OCI-M2 (cell line): ENCODE results near the gene MAP3K1.
"Not testable (repeated sequence)": the region's sequence is repeated elsewhere in the genome, so short reads cannot be mapped to it uniquely, and the experiment has no call there.

Experiments
- DNase-seq: peaks from one replicate; lab custom pipeline; 2025; ENCODE audit not compliant: unreplicated experiment; lab: John Stamatoyannopoulos, UW

MAP3K1 gene

DNA sequence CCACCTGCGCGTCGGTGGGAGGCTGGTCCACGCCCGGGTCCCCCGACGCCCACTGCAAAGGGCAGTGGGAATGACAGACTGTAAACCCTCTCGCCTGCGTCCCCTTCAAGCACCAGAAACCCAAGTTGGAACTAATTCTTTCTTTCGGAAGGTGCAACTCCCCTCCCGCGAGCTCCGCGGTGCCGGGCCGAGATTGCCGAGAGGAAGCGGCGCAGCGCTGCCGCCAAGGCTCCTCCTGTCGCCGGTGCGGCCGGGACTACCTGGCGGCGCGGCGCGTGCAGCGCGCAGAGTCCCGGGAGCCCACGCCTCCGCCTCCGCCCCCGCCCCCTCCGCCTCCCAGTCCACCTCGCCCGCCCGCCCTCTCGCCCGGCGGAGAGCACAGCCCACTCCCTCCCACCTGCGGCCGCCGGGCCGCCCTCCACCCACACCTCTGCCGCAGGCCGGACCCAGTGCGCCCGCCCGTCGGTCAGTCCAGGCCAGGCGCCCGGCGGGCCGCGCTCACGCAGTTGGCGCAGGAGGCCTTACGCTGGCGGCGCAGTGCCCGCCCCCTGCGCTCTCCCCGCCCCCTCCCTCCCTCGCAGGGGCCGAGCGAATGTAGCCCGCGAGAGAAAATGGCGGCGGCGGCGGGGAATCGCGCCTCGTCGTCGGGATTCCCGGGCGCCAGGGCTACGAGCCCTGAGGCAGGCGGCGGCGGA lies at the start of gene MAP3K1:
TSS of gene MAP3K1 (plus strand) at position 587 of the 695 bp plus-strand sequence. CDS start at position 612, 25 bp downstream.
- no peak for DNase-seq

- DNase-seq: no peak
These were observed 48.4 kb upstream of the MAP3K1 start for GRCh38 chr5:56766926-56767325.

DNA sequence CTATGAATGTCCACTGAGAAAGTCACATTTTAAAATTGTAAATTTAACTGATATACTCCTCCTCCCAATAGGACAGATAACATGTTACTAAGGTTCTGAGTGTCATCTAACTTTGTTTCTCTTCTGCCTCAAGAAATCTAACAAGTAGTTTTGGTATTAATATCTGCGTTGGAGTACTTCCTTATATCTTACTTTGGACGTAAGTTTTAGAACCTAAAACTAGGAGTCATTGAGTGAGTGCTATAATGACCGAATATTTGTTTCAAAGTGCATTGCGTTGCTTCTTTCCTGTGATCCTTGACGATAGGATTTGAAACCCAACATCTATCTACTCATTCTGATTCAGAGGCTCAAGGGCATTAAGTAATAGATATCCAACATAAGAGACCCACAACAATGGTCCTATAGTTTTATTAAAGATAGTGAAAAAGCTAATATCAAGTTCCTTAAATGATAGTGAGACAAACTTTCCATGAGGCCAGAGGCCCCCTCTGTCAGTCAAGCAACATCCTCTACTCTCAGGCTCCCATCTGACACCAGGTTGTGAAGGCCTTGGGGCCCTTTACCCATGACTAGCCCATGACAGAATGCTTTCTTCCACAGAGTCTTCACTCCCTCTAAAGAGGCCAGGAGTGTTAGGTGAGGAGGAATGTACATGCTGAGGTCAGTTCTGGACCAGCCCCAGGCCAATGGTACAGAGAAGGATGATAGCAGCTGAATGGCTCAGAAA lies 45.3 kb upstream of the MAP3K1 start:
- no peak for DNase-seq

DNA sequence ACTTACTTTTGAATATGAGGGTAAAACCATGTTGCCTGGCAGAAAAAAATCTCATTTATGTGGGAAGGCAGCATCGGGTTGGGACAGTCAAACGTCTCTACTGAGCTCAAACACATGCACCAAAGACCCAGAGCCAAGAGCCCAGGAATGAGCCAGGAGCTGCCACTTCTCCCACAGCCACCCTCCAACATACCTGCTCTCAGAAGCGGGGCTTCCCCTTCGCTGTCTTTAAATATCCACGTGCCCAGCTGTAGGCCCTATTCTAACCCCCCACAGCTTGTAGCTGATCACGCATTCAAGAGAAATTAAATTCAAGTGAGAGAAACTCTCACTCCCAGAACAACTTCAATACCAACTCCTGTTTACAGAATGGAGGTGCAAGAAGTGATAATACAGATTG lies 42.6 kb upstream of the MAP3K1 start:
- no peak for DNase-seq

- no peak for DNase-seq
These were observed 40.4 kb upstream of the MAP3K1 start for GRCh38 chr5:56774957-56775356.

- not testable (repeated sequence) for DNase-seq
These were observed 39.0 kb upstream of the MAP3K1 start for GRCh38 chr5:56776212-56776846.

GRCh38 chr5:56783261-56783660 lies 32.1 kb upstream of the MAP3K1 start:
- no peak for DNase-seq

GRCh38 chr5:56786346-56786745 lies 29.0 kb upstream of the MAP3K1 start:
- DNase-seq: no peak

DNA sequence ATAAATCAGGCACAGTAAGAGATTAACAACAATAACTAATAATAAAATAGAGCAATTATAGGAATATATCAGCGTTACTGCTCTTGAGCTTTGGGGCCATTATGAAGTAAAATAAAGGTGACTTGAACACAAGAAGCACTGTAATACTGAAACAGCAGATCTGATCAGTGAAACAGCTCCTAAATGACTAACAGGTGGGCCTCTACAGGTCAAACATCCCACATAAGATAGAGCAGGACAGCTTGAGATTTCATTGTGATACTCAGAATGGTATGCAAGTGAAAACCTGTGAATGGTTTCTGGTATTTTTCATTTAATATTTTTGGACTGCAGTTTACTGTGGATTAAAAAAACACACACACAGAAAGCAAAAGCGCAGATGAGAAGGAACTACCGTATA lies 24.0 kb upstream of the MAP3K1 start:
- DNase-seq: no peak

- no peak for DNase-seq
These were observed 16.8 kb upstream of the MAP3K1 start for GRCh38 chr5:56798521-56798920.

- DNase-seq: no peak
These were observed 15.2 kb upstream of the MAP3K1 start for GRCh38 chr5:56800186-56800585.

- no peak for DNase-seq
These were observed 14.1 kb upstream of the MAP3K1 start for GRCh38 chr5:56801256-56801655.

- DNase-seq: no peak
These were observed 13.1 kb upstream of the MAP3K1 start for GRCh38 chr5:56802205-56802604.

DNA sequence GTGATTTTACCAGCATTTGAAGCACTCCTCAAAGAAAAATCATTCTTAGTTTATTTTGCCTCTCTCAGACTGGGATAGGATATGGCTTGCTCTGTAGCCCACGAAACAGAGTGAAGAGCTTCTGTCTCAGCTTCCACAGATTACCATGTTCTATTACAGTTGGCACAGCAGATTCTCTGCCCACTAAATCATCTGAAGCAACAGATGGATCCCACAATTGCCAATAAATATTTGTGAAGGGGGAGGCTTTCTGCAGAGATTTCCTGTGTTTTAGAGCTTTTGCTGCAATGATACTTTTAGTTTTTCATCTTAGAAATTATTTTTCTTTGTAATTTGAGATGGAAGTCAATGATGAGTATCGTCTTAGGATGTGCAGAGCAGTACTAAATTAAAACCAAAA lies 12.3 kb upstream of the MAP3K1 start:
- no peak for DNase-seq

DNA sequence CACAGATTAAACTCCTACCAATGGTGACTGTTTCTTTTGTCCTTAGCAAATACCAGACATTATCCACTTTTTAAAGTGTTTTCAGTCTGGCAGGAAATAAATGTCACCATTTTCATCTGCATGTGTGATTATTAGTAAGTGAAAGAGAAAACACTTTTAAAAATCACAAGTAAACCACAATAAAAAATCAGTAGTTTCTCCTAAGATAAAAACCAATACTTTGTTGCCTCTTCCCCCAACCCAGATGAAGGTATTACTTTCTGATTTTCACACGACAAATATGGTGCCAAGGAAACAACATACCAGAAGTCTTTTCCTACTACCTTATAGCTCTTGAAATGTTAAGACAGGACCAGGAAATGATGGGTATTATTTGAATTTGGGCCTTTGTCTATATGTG lies 11.5 kb upstream of the MAP3K1 start:
- DNase-seq: no peak

- no peak for DNase-seq
These were observed 7.7 kb upstream of the MAP3K1 start for GRCh38 chr5:56807679-56808078.

DNA sequence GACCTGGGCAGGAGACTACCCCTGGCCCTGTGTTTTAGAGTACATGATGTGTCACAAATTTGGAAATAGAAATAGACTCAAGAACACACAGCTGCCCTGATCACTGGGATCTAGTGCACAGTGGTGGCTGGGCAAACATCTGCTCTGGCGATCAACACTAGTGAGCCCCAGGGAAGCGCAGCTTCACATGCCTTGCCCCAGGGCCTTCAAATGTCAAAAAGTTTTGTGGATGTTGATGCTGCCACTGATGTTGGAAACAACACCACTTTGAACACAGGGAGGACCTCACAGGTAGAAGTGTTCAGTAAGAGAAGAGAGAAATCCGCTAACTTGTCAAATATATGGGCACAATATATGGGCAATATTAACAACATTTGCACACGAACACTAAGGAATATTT lies 7.1 kb upstream of the MAP3K1 start:
- DNase-seq: no peak

- DNase-seq: no peak
These were observed 4.5 kb upstream of the MAP3K1 start for GRCh38 chr5:56810826-56811225.

DNA sequence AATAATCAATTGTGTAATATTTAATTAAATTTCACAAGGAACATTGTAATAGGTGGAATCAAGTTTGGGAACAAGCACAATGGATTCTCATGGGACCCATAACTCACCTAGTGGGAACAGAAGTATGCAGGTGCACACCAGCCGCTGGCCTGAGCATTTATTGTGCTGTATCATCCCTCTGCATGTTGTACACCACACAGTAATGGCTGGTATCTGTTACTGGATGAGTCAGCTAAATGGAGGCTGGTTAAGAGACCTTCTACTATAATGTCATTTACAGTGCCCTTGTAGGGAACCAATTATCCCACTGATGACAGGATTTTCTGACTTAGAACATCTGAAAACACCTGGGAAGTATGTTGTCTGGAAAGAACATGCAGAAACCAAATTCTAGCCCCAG lies 3.2 kb upstream of the MAP3K1 start:
- DNase-seq: no peak

- DNase-seq: no peak
These were observed 2.0 kb upstream of the MAP3K1 start for GRCh38 chr5:56813302-56813701.

DNA sequence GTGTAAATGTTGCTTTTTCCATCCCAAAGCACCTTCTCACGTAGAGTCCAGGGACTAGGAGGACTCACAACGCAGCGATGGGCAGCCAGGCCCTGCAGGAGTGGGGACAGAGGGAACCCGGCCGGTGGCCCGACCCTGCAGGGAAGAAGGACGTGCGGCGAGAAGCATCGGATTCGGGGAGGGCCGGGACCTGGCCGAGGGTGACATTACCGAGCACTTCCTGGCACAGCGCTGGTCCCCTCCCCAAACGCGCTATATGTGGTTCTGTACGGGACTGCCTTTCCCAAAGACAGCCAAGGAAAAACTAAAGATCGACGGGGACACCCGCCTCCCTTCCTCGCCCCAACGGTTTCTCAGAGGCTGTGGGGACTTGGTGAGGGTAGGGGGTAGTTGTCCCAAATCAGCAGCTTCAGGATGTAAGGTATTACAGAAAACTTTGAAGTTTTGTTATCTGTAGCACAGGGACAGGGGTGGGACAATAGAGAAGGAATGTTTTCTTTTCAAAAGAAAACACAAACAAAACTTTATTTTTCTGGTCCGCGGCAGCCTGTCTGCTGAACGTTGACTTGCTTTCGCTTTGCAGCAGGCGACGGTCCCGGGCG lies 887 bp upstream of the MAP3K1 start:
- DNase-seq: no peak
